NAMALWA (cell line): Measurements from ENCODE around the gene RASAL1.

Experiments
- DNase-seq: peaks from one replicate; pipeline ENCODE4 v3.0.0-alpha.2; 2015; ENCODE audit warnings: low spot score

RASAL1 gene

DNA sequence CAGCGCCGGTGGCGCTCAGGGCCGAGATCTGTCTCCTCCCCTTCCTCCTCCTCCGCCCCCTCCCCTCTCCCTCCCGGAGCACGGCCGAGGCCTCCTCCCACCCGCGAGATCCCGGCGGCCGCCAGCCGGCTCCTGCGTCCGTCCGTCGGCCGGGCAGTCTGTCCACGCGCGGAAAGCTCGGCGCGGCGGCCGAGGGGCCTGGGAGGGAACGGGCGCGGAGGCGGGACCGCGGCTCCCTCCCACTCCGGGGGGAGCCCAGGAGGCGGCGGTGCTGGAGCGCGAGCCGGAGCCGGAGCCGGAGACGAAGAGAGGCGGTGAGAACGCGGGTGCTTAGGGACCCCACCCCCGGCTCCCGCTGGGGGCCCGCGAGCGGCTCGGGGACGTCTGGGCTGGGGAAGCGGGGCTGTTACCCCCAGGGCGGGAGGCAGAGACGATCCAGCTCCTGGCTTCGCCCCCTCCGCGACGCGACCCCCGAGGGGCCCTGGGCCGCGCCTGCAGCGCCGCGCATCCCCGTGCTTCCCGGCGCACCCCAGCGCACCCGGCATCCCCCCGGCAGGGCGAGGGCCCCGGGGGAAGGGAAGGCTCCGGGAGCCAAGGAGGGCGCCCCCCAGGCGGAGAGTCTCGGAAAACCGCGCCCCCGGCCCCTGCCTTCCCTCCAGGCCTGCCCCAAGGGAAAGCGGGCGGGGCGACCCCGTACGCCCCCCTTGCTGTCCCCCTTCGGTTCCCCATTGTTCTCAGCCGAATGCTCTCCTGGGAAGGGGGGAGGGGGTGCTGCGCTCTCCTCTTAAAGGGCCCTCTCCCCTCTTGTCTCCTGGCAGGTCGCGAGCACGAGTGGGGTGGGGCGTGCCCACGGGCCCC, 78.7 kb downstream of the RASAL1 start, which contains the start of gene DTX1:
TSS of gene DTX1 (plus strand) at position 100 of the 858 bp plus-strand sequence. CDS start 1,463 bp downstream, outside the sequence.
- no peak for DNase-seq

GRCh38 chr12:113056381-113056630, 79.3 kb downstream of the RASAL1 start:
- DNase-seq = no peak

DNA sequence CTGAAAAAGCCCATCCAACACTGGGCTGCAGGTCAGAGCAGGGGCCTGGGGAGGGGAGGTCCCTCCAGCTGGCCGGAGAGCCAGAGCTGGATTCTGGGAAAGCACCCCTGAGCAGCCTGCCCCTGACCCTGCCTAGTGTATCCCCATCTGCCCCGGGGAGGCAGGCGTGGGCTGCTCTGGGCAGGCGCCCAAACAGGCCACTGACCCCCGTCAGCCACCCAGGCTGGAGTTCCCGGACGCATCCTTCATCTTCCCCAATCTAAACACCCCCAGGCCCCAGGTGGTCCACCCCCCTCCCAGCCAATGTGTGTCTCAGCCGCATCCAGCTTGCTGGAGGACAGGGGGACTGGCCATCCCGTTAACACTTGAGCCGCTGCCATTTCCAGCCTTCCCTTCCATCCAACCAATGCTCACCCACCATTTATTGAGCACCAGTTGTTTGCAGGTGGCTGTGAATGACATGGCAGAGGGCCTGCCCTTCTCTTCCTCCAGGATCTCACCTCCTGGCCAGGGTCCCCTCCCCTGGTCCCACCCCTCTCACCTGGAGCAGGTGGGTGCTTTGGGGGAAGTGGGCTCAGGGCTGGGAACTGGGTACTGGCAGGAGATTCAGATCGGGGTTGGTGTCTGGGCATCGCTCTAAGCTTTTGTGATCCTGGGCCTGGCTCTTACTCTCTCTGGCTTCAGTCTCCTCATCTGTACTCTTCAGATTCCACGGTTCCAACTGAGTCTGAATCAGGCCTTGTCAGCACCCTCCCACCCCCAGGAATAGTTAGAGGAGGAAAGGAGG, 79.8 kb downstream of the RASAL1 start:
- no peak for DNase-seq

GRCh38 chr12:113054948-113055486, 80.5 kb downstream of the RASAL1 start:
- peak; percentile 50 for DNase-seq

GRCh38 chr12:113052326-113052725, 83.2 kb downstream of the RASAL1 start:
- DNase-seq = peak; percentile 86

- peak; percentile 52 for DNase-seq
Observed at GRCh38 chr12:113051759-113052158, 83.8 kb downstream of the RASAL1 start.

DNA sequence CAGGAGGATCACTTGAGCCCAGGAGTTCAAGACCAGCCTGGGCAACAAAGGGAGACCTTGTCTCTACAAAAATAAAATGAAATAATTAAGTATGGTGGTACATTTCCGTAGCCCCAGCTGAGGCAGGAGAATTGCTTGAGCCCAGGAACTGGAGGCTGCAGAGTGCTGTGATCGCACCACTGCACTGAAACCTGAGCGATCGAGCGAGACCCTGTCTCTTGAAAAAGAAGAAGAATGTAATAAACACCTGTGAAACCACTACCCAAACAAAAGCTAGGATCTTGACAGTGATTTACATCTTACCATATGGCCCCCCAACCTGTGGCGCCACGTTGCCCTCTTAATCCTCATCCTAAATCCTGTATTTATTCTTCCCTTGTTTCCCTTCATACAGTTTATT, 84.8 kb downstream of the RASAL1 start:
- peak; percentile 91 for DNase-seq

DNA sequence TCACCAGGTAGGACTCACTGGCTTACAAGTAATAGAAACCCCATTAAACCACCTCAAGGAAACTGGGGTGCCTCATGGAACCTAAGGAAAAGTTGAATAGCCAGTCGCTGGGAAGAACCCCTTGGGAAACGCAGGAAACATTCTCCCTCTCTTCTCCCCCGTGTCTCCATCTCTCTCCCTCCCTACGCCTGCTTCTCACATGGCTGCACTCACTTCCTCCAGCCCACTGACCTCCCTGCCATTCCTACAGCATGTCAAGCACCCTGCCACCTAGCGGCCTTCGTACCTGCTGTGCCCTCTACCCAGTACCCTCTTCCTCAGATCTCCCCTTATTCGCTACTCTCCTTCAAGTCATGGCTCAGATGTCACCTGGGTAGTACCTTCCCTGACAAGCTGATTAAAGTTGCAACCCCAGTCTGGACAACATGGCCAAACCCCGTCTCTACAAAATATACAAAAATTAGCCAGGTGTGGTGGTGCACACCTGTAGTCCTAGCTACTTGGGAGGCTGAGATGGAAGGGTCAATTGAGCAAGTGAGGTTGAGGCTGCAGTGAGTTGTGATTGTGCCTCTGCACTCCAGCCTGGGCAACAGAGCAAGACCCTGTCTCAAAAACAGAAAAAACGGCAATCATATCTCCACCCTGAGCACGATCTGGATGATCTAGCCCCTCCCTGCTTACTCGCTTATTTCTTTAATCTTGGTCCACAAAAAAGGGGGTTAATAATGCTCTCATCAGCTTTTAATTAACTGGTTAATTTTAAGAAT, 85.4 kb downstream of the RASAL1 start:
- DNase-seq = peak; percentile 79
